HG03039 (cell line): ENCODE measurements around the gene TBXA2R.

Source experiments
- ATAC-seq: cut with Tn5 transposase; IDR thresholded peaks from one replicate; pipeline ENCODE4 v1.9.1; 2021; ENCODE audit warnings: mild to moderate bottlenecking, moderate library complexity; ENCODE audit not compliant: unreplicated experiment

TBXA2R gene

GRCh38 chr19:3556978-3557460 is 49.7 kb downstream of the TBXA2R start:
- no peak for ATAC-seq

GRCh38 chr19:3556423-3556977 is 50.2 kb downstream of the TBXA2R start:
- no peak for ATAC-seq

GRCh38 chr19:3555653-3556422 is 50.8 kb downstream of the TBXA2R start:
- no peak for ATAC-seq

- ATAC-seq, result no peak
Measured at GRCh38 chr19:3554254-3555083, 52.2 kb downstream of the TBXA2R start.

GRCh38 chr19:3551792-3552095 is 54.9 kb downstream of the TBXA2R start:
- no peak for ATAC-seq

GRCh38 chr19:3550947-3551791 is 55.5 kb downstream of the TBXA2R start:
- ATAC-seq, result no peak

- no peak for ATAC-seq
Measured at GRCh38 chr19:3549816-3550215, 56.9 kb downstream of the TBXA2R start.

GRCh38 chr19:3548606-3549005 is 58.1 kb downstream of the TBXA2R start:
- no peak for ATAC-seq

GRCh38 chr19:3547767-3548282 is 58.9 kb downstream of the TBXA2R start:
- ATAC-seq, result no peak

GRCh38 chr19:3547301-3547731 is 59.4 kb downstream of the TBXA2R start:
- ATAC-seq, result no peak

GRCh38 chr19:3546119-3546518 is 60.6 kb downstream of the TBXA2R start:
- no peak for ATAC-seq

- ATAC-seq, result no peak
Measured at GRCh38 chr19:3545669-3546034, 61.0 kb downstream of the TBXA2R start.

- ATAC-seq, result no peak
Measured at GRCh38 chr19:3544742-3545668, 61.7 kb downstream of the TBXA2R start.
